Loucy (cell line): Measurements from ENCODE around the gene TSFM.

Experiments
- EZH2phosphoT487 ChIP-seq: fragments of 200-600 bp; IDR thresholded peaks from 2 replicates; pipeline ENCODE4 v1.6.1; 2018; ENCODE audit warnings: antibody characterized with exemption, mild to moderate bottlenecking, moderate library complexity, borderline replicate concordance
- TF ChIP-seq, protein P1 (sequence below): fragments of 200-600 bp; sonication (generic); conservative IDR thresholded peaks from 2 replicates; pipeline ENCODE4 v1.5.1; 2014; ENCODE audit warnings: mild to moderate bottlenecking, antibody characterized with exemption, low read length

DNA sequence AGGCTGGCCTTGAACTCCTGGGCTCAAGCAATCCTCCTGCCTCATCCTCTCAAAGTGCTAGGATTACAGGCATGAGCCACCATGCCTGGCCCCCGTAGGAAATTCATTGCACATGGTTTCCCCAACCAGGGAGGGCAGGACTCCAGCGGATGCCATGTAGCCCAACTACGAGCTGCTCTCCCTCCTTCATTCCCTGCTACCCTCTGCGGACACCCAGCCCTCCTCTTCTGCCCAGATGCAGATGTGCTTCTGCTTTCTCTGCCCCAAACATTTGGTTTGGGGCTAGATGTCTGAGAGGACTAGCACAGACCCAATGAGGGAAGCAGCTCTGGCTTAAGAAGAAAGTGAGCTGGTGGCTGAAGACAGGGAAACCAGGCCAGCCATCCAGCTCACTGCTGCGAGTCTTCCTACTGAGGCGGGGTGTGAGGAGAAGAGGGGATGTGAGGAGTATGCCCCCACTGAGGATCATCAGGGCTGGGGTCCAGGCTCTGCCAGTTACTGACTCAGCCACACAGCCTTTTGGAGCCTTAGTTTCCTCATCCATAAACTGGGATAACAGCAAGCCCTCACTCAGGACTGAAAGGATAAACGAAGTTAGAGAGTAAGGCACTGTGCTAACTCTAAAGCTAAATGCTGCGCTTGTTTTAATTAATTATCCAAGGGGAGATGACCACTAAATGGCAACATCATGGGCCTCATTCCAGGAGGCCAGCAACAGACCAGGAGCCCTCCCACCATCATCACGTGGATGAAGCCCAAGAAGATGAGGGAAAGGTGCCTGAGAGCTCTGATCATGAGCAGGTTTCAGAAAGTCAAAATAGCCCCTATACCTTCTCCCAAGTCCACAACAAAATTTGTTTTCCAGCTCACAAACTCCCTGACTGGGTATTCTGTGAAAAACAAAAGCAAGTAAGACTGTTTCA is 53.0 kb downstream of the TSFM start:
- TF ChIP-seq, protein P1, sequence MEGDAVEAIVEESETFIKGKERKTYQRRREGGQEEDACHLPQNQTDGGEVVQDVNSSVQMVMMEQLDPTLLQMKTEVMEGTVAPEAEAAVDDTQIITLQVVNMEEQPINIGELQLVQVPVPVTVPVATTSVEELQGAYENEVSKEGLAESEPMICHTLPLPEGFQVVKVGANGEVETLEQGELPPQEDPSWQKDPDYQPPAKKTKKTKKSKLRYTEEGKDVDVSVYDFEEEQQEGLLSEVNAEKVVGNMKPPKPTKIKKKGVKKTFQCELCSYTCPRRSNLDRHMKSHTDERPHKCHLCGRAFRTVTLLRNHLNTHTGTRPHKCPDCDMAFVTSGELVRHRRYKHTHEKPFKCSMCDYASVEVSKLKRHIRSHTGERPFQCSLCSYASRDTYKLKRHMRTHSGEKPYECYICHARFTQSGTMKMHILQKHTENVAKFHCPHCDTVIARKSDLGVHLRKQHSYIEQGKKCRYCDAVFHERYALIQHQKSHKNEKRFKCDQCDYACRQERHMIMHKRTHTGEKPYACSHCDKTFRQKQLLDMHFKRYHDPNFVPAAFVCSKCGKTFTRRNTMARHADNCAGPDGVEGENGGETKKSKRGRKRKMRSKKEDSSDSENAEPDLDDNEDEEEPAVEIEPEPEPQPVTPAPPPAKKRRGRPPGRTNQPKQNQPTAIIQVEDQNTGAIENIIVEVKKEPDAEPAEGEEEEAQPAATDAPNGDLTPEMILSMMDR: no peak
- no peak for TF ChIP-seq EZH2phosphoT487
